ENCODE results near the gene ASPN. TPM values are rescaled to one million over a fixed set of nuclear protein-coding genes. Genes with fewer than 3 reads are reported as not detected.

Gene ASPN
- total RNA-seq, 4 donors from 2014 or later: 3.3 to 18.4 (median 5.5) TPM

GRCh38 chr9:92440751-92441046 lies 41.6 kb downstream of the ASPN start:
- TF ChIP-seq CTCF (IDR thresholded peaks at IDR 0.05) (no peak), POLR2A (IDR thresholded peaks at IDR 0.05) (no peak), EP300 (IDR thresholded peaks at IDR 0.05) (no peak)
- H3K36me3 ChIP-seq: no peaks in the 10 kb centered on the region
- no peak for DNase-seq (ENCODE audit: low spot score in 2 of 2)
- peaks cover 0 to 5% (median 2%) of the 10 kb centered on the region in 4 donors for H3K4me1 ChIP-seq
- H3K27me3 ChIP-seq: no peaks in the 10 kb centered on the region
- H3K9me3 ChIP-seq: no peaks in the 10 kb centered on the region
- WGBS, 2 donors: 67 to 68% methylated on average over 6 of the region's 6 CpGs
- no peak overlapping the region for H3K27ac ChIP-seq
- H3K4me3 ChIP-seq: no peak overlapping the region

- WGBS, 2 donors: 88 to 89% methylated on average over 5 of the region's 5 CpGs
- no peak overlapping the region for H3K4me3 ChIP-seq
- no peak for DNase-seq (ENCODE audit: low spot score in 2 of 2)
- no peaks in the 10 kb centered on the region for H3K36me3 ChIP-seq
- no peaks in the 10 kb centered on the region for H3K27me3 ChIP-seq
- H3K27ac ChIP-seq: no peak overlapping the region
- H3K9me3 ChIP-seq: no peaks in the 10 kb centered on the region
- TF ChIP-seq POLR2A (IDR thresholded peaks at IDR 0.05) (no peak), CTCF (IDR thresholded peaks at IDR 0.05) (no peak), EP300 (IDR thresholded peaks at IDR 0.05) (no peak)
- H3K4me1 ChIP-seq: peaks cover 0 to 5% (median 2%) of the 10 kb centered on the region in 4 donors
These were observed 42.2 kb downstream of the ASPN start for GRCh38 chr9:92439921-92440750.

GRCh38 chr9:92438900-92439526 lies 43.3 kb downstream of the ASPN start:
- 64 to 73% methylated on average over 5 of the region's 5 CpGs for WGBS, 2 donors
- Histone ChIP-seq H3K4me3 (no peak overlapping the region), H3K27me3 (no peaks in the 10 kb centered on the region), H3K36me3 (no peaks in the 10 kb centered on the region), H3K4me1 (peaks cover 0 to 5% (median 2%) of the 10 kb centered on the region in 4 donors), H3K9me3 (no peaks in the 10 kb centered on the region), H3K27ac (no peak overlapping the region)
- no peak for DNase-seq (ENCODE audit: low spot score in 2 of 2)
- no peak for TF ChIP-seq POLR2A (IDR thresholded peaks at IDR 0.05)
- TF ChIP-seq CTCF (IDR thresholded peaks at IDR 0.05): peak in 4 of 5 experiments; percentile 8 to 43 (median 25)
- TF ChIP-seq EP300 (IDR thresholded peaks at IDR 0.05): no peak

- Histone ChIP-seq H3K27me3 (no peaks in the 10 kb centered on the region), H3K27ac (no peak overlapping the region), H3K36me3 (peaks cover 0 to 5% (median 0%) of the 10 kb centered on the region in 3 donors), H3K9me3 (no peaks in the 10 kb centered on the region), H3K4me3 (no peak overlapping the region), H3K4me1 (peaks cover 0 to 5% (median 2%) of the 10 kb centered on the region in 4 donors)
- TF ChIP-seq CTCF (IDR thresholded peaks at IDR 0.05): no peak
- TF ChIP-seq EP300 (IDR thresholded peaks at IDR 0.05): no peak
- TF ChIP-seq POLR2A (IDR thresholded peaks at IDR 0.05): no peak
- no peak for DNase-seq (ENCODE audit: low spot score in 2 of 2)
- 87 to 94% methylated on average over 1 of the region's 1 CpG for WGBS, 2 donors
These were observed 47.0 kb downstream of the ASPN start for GRCh38 chr9:92435263-92435662.

- TF ChIP-seq POLR2A (IDR thresholded peaks at IDR 0.05): no peak
- no peak for TF ChIP-seq EP300 (IDR thresholded peaks at IDR 0.05)
- TF ChIP-seq CTCF (IDR thresholded peaks at IDR 0.05): no peak
- peak overlapping the region in 2 of 4 donors; percentile 42 to 72 for H3K27ac ChIP-seq
- no peak overlapping the region for H3K4me3 ChIP-seq
- H3K27me3 ChIP-seq: no peaks in the 10 kb centered on the region
- 75 to 76% methylated on average over 5 of the region's 5 CpGs for WGBS, 2 donors
- DNase-seq (ENCODE audit: low spot score in 2 of 2): no peak
- no peaks in the 10 kb centered on the region for H3K4me1 ChIP-seq
- no peaks in the 10 kb centered on the region for H3K9me3 ChIP-seq
- H3K36me3 ChIP-seq: peaks cover 0 to 5% (median 0%) of the 10 kb centered on the region in 3 donors
These were observed 49.2 kb downstream of the ASPN start for GRCh38 chr9:92432972-92433548.
